Skeletal muscle satellite cell (primary cell): ENCODE data around the gene OR8K5.

Experiments used
- H3K27me3 ChIP-seq: 2 replicates; pipeline ENCODE4 v1.7.0; 2013; ENCODE audit warnings: low read length; ENCODE audit not compliant: control insufficient read depth, insufficient read depth
- H3K36me3 ChIP-seq: 2 replicates; pipeline ENCODE4 v1.7.0; 2013; ENCODE audit warnings: mild to moderate bottlenecking, control low read depth, low read length; ENCODE audit not compliant: insufficient read depth
- H3K4me1 ChIP-seq: 2 replicates; pipeline ENCODE4 v1.7.0; 2013; ENCODE audit warnings: low read length; ENCODE audit not compliant: control insufficient read depth, insufficient read depth
- H3K4me2 ChIP-seq: 2 replicates; pipeline ENCODE4 v1.7.0; 2013; ENCODE audit warnings: mild to moderate bottlenecking, low read length
- H3K4me3 ChIP-seq: 2 replicates; pipeline ENCODE4 v1.7.0; 2013; ENCODE audit warnings: low read length
- H3K9ac ChIP-seq: 2 replicates; pipeline ENCODE4 v1.7.0; 2013; ENCODE audit warnings: mild to moderate bottlenecking, low read depth, low read length, moderate library complexity
- H3K9me3 ChIP-seq: replicated peaks from 2 replicates; pipeline ENCODE4 v1.7.0; 2013; ENCODE audit warnings: mild to moderate bottlenecking, control low read depth, low read length

Gene OR8K5

GRCh38 chr11:56140151-56140661 lies 19.9 kb downstream of the OR8K5 start, which contains the start of gene OR8J3:
Gene OR8J3, minus strand, starts transcription at chr11:56140201. Its CDS starts 2,483 bp downstream, at chr11:56137718.
- Histone ChIP-seq H3K27me3 (no peaks in the 10 kb centered on the region), H3K4me2 (no peak within 1 kb of the TSS), H3K9ac (no peak within 1 kb of the TSS), H3K9me3 (peaks cover 6% of the 10 kb centered on the region), H3K4me3 (no peak within 1 kb of the TSS), H3K36me3 (no peaks in the 10 kb centered on the region), H3K4me1 (no peaks in the 10 kb centered on the region)

- Histone ChIP-seq H3K9ac (no peak within 1 kb of the TSS), H3K4me2 (no peak within 1 kb of the TSS), H3K4me1 (no peaks in the 10 kb centered on the region), H3K4me3 (no peak within 1 kb of the TSS), H3K9me3 (peaks cover 3% of the 10 kb centered on the region), H3K27me3 (no peaks in the 10 kb centered on the region), H3K36me3 (no peaks in the 10 kb centered on the region)
Observed at GRCh38 chr11:56122073-56122472, 38.0 kb downstream of the OR8K5 start, which contains the start of gene OR8H3. Gene OR8H3, plus strand, starts transcription at chr11:56122373. Its CDS starts 0 bp downstream, at chr11:56122373.
